HepG2 (cell line): ENCODE measurements around the gene ZBTB20. TPM values are rescaled to one million over a fixed set of nuclear protein-coding genes. Genes with fewer than 3 reads are reported as not detected.

Experiments used
- ATAC-seq: fragments of 200-7000 bp; cut with Tn5 transposase; 3 replicates; pipeline ENCODE4 v1.9.1; 2020; ENCODE audit warnings: mild to moderate bottlenecking, moderate library complexity
- BruUV-seq: library from RNA; stranded (reverse); fragments of 400-500 nt; replicated peaks from 2 replicates; lab custom pipeline; 2021; lab: Mats Ljungman, UMichigan
- CTCF ChIA-PET: fragments of 300-600 bp; formaldehyde crosslinking; extraction: SDS; loops from one replicate; lab custom pipeline; 2021; ENCODE audit warnings: low total read pairs, inconsistent platforms, low intra/inter-chr PET ratio; lab: Yijun Ruan, JAX
- POLR2A ChIA-PET: fragments of 350-600 bp; sonication (Branson Sonifier 250); formaldehyde crosslinking; loops from one replicate; lab custom pipeline; 2020; ENCODE audit warnings: antibody characterized with exemption, inconsistent platforms; lab: Yijun Ruan, JAX
- DNase-seq: peaks from one replicate; pipeline ENCODE4 v3.0.0-alpha.2; 2015; ENCODE audit warnings: low spot score
- FAIRE-seq: peaks from 3 replicates; lab custom pipeline; 2011; peaks lifted over from hg19 to GRCh38; lab: Jason Lieb, UNC
- H2AFZ ChIP-seq: one replicate; pipeline ENCODE4 v1.6.1; 2011; ENCODE audit warnings: low read length, inconsistent platforms
- H3K27ac ChIP-seq: fragments of 300-600 bp; 3 replicates; pipeline ENCODE4 v1.8.0; 2011; ENCODE audit warnings: mixed run types, mild to moderate bottlenecking, mixed read lengths, low read length, inconsistent platforms; ENCODE audit not compliant: insufficient read depth; ENCODE audit errors: extremely low read length
- H3K27me3 ChIP-seq, 2 experiments: fragments of 200-600 bp in 1 of 2; 2 replicates in 1 of 2; 3 replicates in 1 of 2; pipeline versions ENCODE4 v1.6.0 to v1.8.0; 2011; ENCODE audit warnings: low read length in 2 of 2, mild to moderate bottlenecking in 2 of 2, moderate library complexity in 2 of 2, inconsistent platforms in 1 of 2; ENCODE audit not compliant: insufficient read depth in 2 of 2, control insufficient read depth in 1 of 2
- H3K36me3 ChIP-seq, 2 experiments: fragments of 200-600 bp in 1 of 2; replicated peaks in 1 of 2; 2 replicates in 1 of 2; 3 replicates in 1 of 2; pipeline versions ENCODE4 v1.5.1 to v1.8.0; 2011; ENCODE audit warnings: low read length in 2 of 2, inconsistent platforms in 1 of 2; ENCODE audit not compliant: insufficient read depth in 2 of 2, control insufficient read depth in 1 of 2
- H3K4me1 ChIP-seq: 2 replicates; pipeline ENCODE4 v1.5.1; 2012; ENCODE audit warnings: low read length, inconsistent platforms; ENCODE audit not compliant: insufficient read depth
- H3K4me2 ChIP-seq: 2 replicates; pipeline ENCODE4 v1.6.0; 2011; ENCODE audit warnings: low read depth, low read length, inconsistent platforms
- H3K4me3 ChIP-seq, 3 experiments: fragments of 200-600 bp in 1 of 3; sonication (generic), shearing (Covaris generic) in 1 of 3; replicated peaks in 1 of 3; 2 replicates each; pipeline ENCODE4 v1.5.1; 2011 to 2016; ENCODE audit warnings: low read length in 3 of 3, inconsistent platforms in 2 of 3, low read depth in 2 of 3, mild to moderate bottlenecking in 2 of 3, control low read depth in 1 of 3, mixed read lengths in 1 of 3; ENCODE audit not compliant: insufficient read depth in 1 of 3
- H3K79me2 ChIP-seq: one replicate; pipeline ENCODE4 v1.6.1; 2011; ENCODE audit warnings: low read length, inconsistent platforms; ENCODE audit not compliant: insufficient read depth
- H3K9ac ChIP-seq: 2 replicates; pipeline ENCODE4 v1.6.0; 2011; ENCODE audit warnings: mild to moderate bottlenecking, low read depth, low read length, inconsistent platforms; ENCODE audit not compliant: insufficient read depth
- H3K9me3 ChIP-seq: 2 replicates; pipeline ENCODE4 v1.5.1; 2012; ENCODE audit warnings: mild to moderate bottlenecking, low read length
- H4K20me1 ChIP-seq: 2 replicates; pipeline ENCODE4 v1.6.0; 2011; ENCODE audit warnings: inconsistent platforms, mild to moderate bottlenecking, low read length, moderate library complexity; ENCODE audit not compliant: insufficient read depth
- FIP1L1 ChIP-seq: fragments of 200-400 bp; formaldehyde crosslinking; IDR thresholded peaks from 2 replicates; pipeline ENCODE4 v1.6.1; 2018; ENCODE audit warnings: low read depth, mild to moderate bottlenecking, low read length, moderate library complexity, borderline replicate concordance; ENCODE audit not compliant: insufficient read depth
- NPAS2 ChIP-seq: sonication (generic); formaldehyde crosslinking; IDR thresholded peaks from 2 replicates; pipeline ENCODE4 v1.8.0; 2022; ENCODE audit warnings: mild to moderate bottlenecking, missing genetic modification reagents, borderline replicate concordance
- NR3C1 ChIP-seq: sonication (generic); formaldehyde crosslinking; IDR thresholded peaks from 2 replicates; pipeline ENCODE4 v1.4.0; 2020; ENCODE audit warnings: missing genetic modification reagents
- ZFP82 ChIP-seq: sonication (generic); formaldehyde crosslinking; IDR thresholded peaks from 2 replicates; pipeline ENCODE4 v1.5.1; 2020; ENCODE audit warnings: mild to moderate bottlenecking, missing genetic modification reagents, borderline replicate concordance
- ZNF101 ChIP-seq: sonication (generic); formaldehyde crosslinking; IDR thresholded peaks from 2 replicates; pipeline ENCODE4 v1.4.0; 2020; ENCODE audit warnings: mild to moderate bottlenecking, low read depth, missing genetic modification reagents, borderline replicate concordance
- WGBS: methylation state at CpG from one replicate; pipeline ENCODE4 v1.1.6; 2017; ENCODE audit warnings: low lambda C conversion rate; 5-methylcytosine and 5-hydroxymethylcytosine counted together
- in situ Hi-C: cut with HindIII; loops from 2 replicates; pipeline ENCODE4 v1.10.0; 2017; ENCODE audit warnings: low pct_unique_long_range_greater_than_20kb; ENCODE audit not compliant: extremely low pct_ligation_motif_present
- intact Hi-C: fragments of 100-400 bp; cut with micrococcal nuclease; formaldehyde crosslinking; loops from one replicate; pipeline ENCODE4 v1.10.0; 2022; ENCODE audit not compliant: unreplicated experiment
- polyA plus RNA-seq, 8 experiments: library from polyadenylated mRNA; depleted of rRNA in 3 of 8; stranded (reverse) in 7 of 8; unstranded in 1 of 8; fragments of >200 nt; fragmentation: Illumina TruSeq in 4 of 8; extraction: Trizol in 4 of 8; gene quantifications; 2 replicates each; pipeline versions ENCODE4 v1.2.1 to v1.2.3, GENCODE V29; 2011 to 2016; ENCODE audit warnings: low read depth in 4 of 8, missing spikeins in 1 of 8, mixed read lengths in 1 of 8; ENCODE audit not compliant: insufficient read depth in 1 of 8
- total RNA-seq, 5 experiments: library from RNA; depleted of rRNA; stranded (reverse); fragments of >200 nt; fragmentation: Illumina TruSeq; extraction: Trizol; gene quantifications; 2 replicates each; pipeline ENCODE4 v1.2.3, GENCODE V29; 2016; ENCODE audit warnings: low read depth in 1 of 5
- TF ChIP-seq, protein P1 (sequence below), 2 experiments: sonication (generic) in 1 of 2; formaldehyde crosslinking in 1 of 2; IDR thresholded peaks; 2 replicates each; pipeline versions ENCODE4 v1.5.1 to v1.6.1; 2011 to 2020; ENCODE audit warnings: borderline replicate concordance in 1 of 2, low read depth in 1 of 2, low read length in 1 of 2, mild to moderate bottlenecking in 1 of 2, missing genetic modification reagents in 1 of 2, moderate library complexity in 1 of 2
- TF ChIP-seq, protein P2 (sequence below): sonication (generic); formaldehyde crosslinking; IDR thresholded peaks from 2 replicates; pipeline ENCODE4 v1.8.1; 2023; ENCODE audit warnings: missing genetic modification reagents, mild to moderate bottlenecking, borderline replicate concordance
- TF ChIP-seq, protein P3 (sequence below): sonication (generic); formaldehyde crosslinking; IDR thresholded peaks from 2 replicates; pipeline ENCODE4 v1.5.0; 2020; ENCODE audit warnings: missing genetic modification reagents
- TF ChIP-seq, protein P4 (sequence below): sonication (generic); formaldehyde crosslinking; IDR thresholded peaks from 2 replicates; pipeline ENCODE4 v1.5.0; 2020; ENCODE audit warnings: missing genetic modification reagents
- TF ChIP-seq, protein P5 (sequence below): sonication (generic); formaldehyde crosslinking; IDR thresholded peaks from 2 replicates; pipeline ENCODE4 v1.4.0; 2020; ENCODE audit warnings: missing genetic modification reagents, mild to moderate bottlenecking, borderline replicate concordance

The ZBTB20 gene
- total and polyA plus RNA-seq, 2 of the 13 experiments (the other 11 are each of a cell fraction or from before 2014, with no cell fraction given), result 1.9 to 8.8 TPM

DNA sequence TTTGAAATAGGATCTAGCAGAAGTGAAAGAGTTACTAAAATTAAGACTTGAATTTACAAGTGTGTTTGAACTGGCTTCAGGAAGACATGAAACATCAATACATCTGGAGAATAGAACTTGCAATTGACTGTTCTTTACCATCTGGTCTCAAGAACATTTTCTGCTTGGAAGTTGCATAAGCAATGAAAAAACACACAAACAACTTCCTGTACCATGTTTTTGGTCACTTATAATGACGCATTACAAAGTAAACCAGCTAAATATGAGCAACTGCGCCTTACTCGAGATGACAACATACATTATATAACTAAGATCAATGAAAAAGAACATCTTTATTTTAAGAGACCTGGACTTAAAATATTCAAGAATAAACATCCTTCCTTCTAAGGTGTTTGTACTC lies 740.8 kb downstream of the ZBTB20 start:
- DNase-seq (no peak), ATAC-seq (no peak), FAIRE-seq (no peak)
- CTCF ChIA-PET, result no interaction called here
- Histone ChIP-seq H3K4me2 (no peak overlapping the region), H3K9me3 (no peaks in the 10 kb centered on the region), H3K79me2 (no peaks in the 10 kb centered on the region), H3K9ac (no peak overlapping the region), H2AFZ (no peak overlapping the region), H3K36me3 (no peaks in the 10 kb centered on the region), H3K27ac (no peak overlapping the region), H3K4me1 (peaks cover 2% of the 10 kb centered on the region), H3K27me3 (no peaks in the 10 kb centered on the region), H4K20me1 (no peaks in the 10 kb centered on the region), H3K4me3 (no peak overlapping the region)
- intact Hi-C loops (no loop called here), in situ Hi-C loops (no loop called here)
- BruUV-seq, result no TSS peak
- no peak for TF ChIP-seq ZNF101 (CRISPR knock-in tag)
- TF ChIP-seq, protein P1, sequence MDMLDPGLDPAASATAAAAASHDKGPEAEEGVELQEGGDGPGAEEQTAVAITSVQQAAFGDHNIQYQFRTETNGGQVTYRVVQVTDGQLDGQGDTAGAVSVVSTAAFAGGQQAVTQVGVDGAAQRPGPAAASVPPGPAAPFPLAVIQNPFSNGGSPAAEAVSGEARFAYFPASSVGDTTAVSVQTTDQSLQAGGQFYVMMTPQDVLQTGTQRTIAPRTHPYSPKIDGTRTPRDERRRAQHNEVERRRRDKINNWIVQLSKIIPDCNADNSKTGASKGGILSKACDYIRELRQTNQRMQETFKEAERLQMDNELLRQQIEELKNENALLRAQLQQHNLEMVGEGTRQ (IDR thresholded peaks at IDR 0.05; ENCODE audit: low read depth, low read length), result no peak
- TF ChIP-seq, protein P1 (CRISPR knock-in tag; IDR thresholded peaks at IDR 0.05; ENCODE audit: borderline replicate concordance), result no peak
- no peak for TF ChIP-seq NR3C1 (CRISPR knock-in tag)
- no peak for TF ChIP-seq ZFP82
- no peak for TF ChIP-seq NPAS2
- TF ChIP-seq, protein P2, sequence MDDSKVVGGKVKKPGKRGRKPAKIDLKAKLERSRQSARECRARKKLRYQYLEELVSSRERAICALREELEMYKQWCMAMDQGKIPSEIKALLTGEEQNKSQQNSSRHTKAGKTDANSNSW, result no peak
- TF ChIP-seq, protein P3, sequence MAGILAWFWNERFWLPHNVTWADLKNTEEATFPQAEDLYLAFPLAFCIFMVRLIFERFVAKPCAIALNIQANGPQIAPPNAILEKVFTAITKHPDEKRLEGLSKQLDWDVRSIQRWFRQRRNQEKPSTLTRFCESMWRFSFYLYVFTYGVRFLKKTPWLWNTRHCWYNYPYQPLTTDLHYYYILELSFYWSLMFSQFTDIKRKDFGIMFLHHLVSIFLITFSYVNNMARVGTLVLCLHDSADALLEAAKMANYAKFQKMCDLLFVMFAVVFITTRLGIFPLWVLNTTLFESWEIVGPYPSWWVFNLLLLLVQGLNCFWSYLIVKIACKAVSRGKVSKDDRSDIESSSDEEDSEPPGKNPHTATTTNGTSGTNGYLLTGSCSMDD, result no peak
- TF ChIP-seq FIP1L1, result no peak
- TF ChIP-seq, protein P4, sequence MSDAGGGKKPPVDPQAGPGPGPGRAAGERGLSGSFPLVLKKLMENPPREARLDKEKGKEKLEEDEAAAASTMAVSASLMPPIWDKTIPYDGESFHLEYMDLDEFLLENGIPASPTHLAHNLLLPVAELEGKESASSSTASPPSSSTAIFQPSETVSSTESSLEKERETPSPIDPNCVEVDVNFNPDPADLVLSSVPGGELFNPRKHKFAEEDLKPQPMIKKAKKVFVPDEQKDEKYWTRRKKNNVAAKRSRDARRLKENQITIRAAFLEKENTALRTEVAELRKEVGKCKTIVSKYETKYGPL, result no peak
- TF ChIP-seq, protein P5, sequence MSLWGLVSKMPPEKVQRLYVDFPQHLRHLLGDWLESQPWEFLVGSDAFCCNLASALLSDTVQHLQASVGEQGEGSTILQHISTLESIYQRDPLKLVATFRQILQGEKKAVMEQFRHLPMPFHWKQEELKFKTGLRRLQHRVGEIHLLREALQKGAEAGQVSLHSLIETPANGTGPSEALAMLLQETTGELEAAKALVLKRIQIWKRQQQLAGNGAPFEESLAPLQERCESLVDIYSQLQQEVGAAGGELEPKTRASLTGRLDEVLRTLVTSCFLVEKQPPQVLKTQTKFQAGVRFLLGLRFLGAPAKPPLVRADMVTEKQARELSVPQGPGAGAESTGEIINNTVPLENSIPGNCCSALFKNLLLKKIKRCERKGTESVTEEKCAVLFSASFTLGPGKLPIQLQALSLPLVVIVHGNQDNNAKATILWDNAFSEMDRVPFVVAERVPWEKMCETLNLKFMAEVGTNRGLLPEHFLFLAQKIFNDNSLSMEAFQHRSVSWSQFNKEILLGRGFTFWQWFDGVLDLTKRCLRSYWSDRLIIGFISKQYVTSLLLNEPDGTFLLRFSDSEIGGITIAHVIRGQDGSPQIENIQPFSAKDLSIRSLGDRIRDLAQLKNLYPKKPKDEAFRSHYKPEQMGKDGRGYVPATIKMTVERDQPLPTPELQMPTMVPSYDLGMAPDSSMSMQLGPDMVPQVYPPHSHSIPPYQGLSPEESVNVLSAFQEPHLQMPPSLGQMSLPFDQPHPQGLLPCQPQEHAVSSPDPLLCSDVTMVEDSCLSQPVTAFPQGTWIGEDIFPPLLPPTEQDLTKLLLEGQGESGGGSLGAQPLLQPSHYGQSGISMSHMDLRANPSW (CRISPR knock-in tag), result no peak
- 98% methylated on average over 3 of the region's 3 CpGs for WGBS
- POLR2A ChIA-PET, result no interaction called here
